B cell (primary cell): Measurements from ENCODE around the gene RGS3.

Experiments used
- CTCF ChIP-seq: fragments of 200-600 bp; IDR thresholded peaks from one replicate; pipeline ENCODE4 v1.8.0; 2022; ENCODE audit warnings: antibody characterized with exemption, mild to moderate bottlenecking
- EZH2 ChIP-seq: IDR thresholded peaks from 2 replicates; pipeline ENCODE4 v1.6.1; 2012; ENCODE audit warnings: borderline replicate concordance, low read depth, mild to moderate bottlenecking, moderate library complexity, low read length; ENCODE audit not compliant: insufficient read depth, poor library complexity, severe bottlenecking

DNA sequence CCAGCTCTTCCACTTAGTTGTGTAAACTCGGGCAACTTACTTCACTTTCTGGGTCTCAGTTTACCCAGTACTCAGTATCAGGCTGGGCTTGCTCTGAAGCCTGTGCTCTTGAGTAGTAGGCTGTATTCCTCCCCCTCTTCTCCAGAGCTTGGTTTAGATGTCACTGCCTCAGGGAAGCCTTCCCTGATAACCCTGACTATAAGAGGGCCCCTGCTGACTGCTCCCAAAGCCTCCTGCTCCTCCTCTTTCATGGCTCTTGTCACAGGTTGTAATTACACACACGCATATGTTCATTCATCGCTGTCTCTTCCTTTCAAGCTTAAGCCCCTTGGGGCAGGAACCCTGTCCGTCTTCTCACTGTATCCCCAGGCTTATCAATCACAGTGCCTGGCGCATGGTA, 140.2 kb downstream of the RGS3 start:
- no peak for TF ChIP-seq EZH2
- TF ChIP-seq CTCF = no peak
